Epithelial cell of proximal tubule (primary cell): ENCODE results near the gene GPR15. TPM values are rescaled to one million over a fixed set of nuclear protein-coding genes. Genes with fewer than 3 reads are reported as not detected.

ENCODE experiments used
- DNase-seq: peaks from one replicate; pipeline ENCODE4 v3.0.0-alpha.2; 2011; ENCODE audit warnings: low read depth
- H3K4me3 ChIP-seq: 2 replicates; pipeline ENCODE4 v1.5.1; 2011; ENCODE audit warnings: low read depth, mild to moderate bottlenecking, low read length
- total RNA-seq: library from RNA; depleted of rRNA; stranded (reverse); fragments of >200 nt; gene quantifications from 2 replicates; pipeline ENCODE4 v1.2.3, GENCODE V29; 2015
- TF ChIP-seq, protein P1 (sequence below): conservative IDR thresholded peaks from 2 replicates; pipeline ENCODE4 v1.5.1; 2012; ENCODE audit warnings: low read depth, mild to moderate bottlenecking, low read length

GPR15 gene
- total RNA-seq, 1 donor from 2014 or later, result not detected

- TF ChIP-seq, protein P1, sequence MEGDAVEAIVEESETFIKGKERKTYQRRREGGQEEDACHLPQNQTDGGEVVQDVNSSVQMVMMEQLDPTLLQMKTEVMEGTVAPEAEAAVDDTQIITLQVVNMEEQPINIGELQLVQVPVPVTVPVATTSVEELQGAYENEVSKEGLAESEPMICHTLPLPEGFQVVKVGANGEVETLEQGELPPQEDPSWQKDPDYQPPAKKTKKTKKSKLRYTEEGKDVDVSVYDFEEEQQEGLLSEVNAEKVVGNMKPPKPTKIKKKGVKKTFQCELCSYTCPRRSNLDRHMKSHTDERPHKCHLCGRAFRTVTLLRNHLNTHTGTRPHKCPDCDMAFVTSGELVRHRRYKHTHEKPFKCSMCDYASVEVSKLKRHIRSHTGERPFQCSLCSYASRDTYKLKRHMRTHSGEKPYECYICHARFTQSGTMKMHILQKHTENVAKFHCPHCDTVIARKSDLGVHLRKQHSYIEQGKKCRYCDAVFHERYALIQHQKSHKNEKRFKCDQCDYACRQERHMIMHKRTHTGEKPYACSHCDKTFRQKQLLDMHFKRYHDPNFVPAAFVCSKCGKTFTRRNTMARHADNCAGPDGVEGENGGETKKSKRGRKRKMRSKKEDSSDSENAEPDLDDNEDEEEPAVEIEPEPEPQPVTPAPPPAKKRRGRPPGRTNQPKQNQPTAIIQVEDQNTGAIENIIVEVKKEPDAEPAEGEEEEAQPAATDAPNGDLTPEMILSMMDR, result no peak
Measured at GRCh38 chr3:98536456-98537017, 4.8 kb downstream of the GPR15 start.

GRCh38 chr3:98540346-98540745 lies 8.6 kb downstream of the GPR15 start:
- no peak overlapping the region for H3K4me3 ChIP-seq
- TF ChIP-seq, protein P1, result no peak
- DNase-seq, result no peak

More at GRCh38 chr3:98536456-98537017, 4.8 kb downstream of the GPR15 start:
- no peak for DNase-seq
- no peak overlapping the region for H3K4me3 ChIP-seq

- TF ChIP-seq, protein P1, result no peak
- no peak overlapping the region for H3K4me3 ChIP-seq
- no peak for DNase-seq
Measured at GRCh38 chr3:98541695-98542094, 9.9 kb downstream of the GPR15 start.

- H3K4me3 ChIP-seq, result no peak overlapping the region
- TF ChIP-seq, protein P1, result no peak
- no peak for DNase-seq
Measured at GRCh38 chr3:98542623-98543022, 10.8 kb downstream of the GPR15 start.

DNA sequence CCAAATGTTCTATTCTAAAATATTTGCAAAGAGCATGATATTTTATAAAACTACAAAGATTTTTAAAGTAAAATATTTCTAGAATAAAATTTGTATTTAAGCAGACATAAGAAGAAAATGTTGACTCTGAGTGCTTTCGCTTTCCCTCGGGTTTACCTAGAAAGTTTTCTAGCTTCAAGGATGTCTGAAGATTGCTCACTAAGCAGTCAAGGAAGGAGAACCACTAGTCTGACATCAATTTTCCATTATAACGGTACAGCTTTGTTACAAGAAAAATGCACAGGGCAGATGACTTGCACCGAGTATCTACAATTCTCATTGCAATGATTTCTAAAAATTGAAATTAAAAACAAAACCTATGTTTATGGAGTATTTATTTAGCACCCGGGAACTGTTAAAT lies 14.2 kb downstream of the GPR15 start:
- DNase-seq, result no peak

DNA sequence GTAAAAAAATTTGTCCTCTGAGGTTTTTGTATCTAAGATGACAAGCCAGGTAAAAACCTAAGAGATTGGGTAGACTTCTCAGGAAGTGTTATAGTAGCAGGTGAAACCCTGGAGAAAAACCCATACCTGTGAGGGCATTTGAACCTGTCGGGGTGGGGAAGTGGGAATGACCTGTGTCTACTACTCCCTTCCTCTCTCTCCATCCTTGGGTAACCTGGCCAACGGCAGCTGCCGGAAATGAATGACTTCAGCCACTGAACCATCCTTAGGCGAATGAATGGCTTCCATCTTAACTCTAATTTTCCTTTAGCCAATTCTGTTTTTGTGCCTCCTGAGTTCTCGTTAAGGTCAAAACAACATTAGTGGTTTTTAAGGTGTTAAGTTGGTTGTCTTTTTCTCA lies 16.8 kb downstream of the GPR15 start:
- TF ChIP-seq, protein P1, result no peak
- H3K4me3 ChIP-seq, result no peak overlapping the region
- no peak for DNase-seq

More for the DNA sequence above, 14.2 kb downstream of the GPR15 start:
- TF ChIP-seq, protein P1, result no peak
- no peak overlapping the region for H3K4me3 ChIP-seq

- no peak overlapping the region for H3K4me3 ChIP-seq
- no peak for DNase-seq
- TF ChIP-seq, protein P1, result no peak
Measured at GRCh38 chr3:98550833-98551232, 19.1 kb downstream of the GPR15 start.
